PC-9 (cell line): ENCODE measurements around the gene SYNM.

Source experiments
- CTCF ChIP-seq: fragments of 200-600 bp; sonication (generic); conservative IDR thresholded peaks from 2 replicates; pipeline ENCODE4 v1.6.1; 2017; ENCODE audit warnings: mixed run types, antibody characterized with exemption, mild to moderate bottlenecking, moderate library complexity
- EZH2 ChIP-seq: fragments of 200-600 bp; sonication (generic); IDR thresholded peaks from 2 replicates; pipeline ENCODE4 v1.8.0; 2017; ENCODE audit warnings: antibody characterized with exemption, low read depth

DNA sequence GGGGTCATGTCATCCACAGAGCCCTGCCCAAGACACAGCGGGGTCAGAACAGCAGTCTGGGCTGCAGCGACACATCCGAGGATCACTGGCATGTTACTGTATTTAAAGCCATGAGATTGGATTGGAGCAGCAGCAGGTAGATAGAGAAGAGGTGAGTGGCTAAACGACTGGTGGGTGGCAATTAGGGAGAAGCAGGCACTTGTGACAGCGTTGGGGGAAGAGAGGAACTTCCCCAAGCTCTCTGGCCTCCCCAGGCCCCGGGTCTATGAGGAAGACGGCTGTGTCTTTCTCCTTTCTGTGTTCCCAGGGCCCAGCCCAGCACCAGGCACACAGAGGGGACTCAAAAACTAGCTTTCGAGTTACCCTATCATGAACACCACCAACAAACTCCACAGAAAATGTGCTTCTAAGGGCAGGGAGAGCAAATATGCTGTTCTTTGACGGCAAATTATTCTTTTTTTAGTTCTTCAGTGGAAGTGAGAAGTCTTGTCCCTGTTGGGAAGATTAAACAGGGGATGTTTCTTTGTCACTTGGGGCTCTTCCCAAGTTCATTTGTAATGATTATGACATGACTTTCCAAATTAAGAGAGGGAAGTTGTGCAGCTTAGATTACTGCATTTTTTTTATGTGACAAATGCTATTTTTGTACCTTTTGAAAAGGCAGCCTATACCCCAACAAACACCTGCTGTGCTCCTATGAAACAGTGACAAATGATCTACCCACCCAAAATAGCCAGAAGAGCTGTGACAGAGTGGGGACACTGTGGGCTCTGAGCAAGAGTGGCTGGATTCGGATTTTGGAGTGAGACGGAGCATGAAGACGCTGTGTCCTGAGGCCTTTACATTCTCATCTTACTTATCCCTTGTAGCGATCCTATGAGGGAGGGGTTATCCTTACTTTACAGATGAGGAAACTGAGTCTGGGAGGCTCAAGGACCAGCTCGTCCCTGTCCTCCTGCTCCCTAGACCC lies 7.2 kb upstream of the SYNM start:
- no peak for TF ChIP-seq CTCF
- no peak for TF ChIP-seq EZH2
